GM18867 (cell line): ENCODE measurements around the gene TSNAX.
"Not testable (repeated sequence)": the region's sequence is repeated elsewhere in the genome, so short reads cannot be mapped to it uniquely, and the experiment has no call there.

Source experiments
- ATAC-seq: cut with Tn5 transposase; IDR thresholded peaks from one replicate; pipeline ENCODE4 v1.9.1; 2021; ENCODE audit warnings: mild to moderate bottlenecking, moderate library complexity; ENCODE audit not compliant: unreplicated experiment

The TSNAX gene, protein sequence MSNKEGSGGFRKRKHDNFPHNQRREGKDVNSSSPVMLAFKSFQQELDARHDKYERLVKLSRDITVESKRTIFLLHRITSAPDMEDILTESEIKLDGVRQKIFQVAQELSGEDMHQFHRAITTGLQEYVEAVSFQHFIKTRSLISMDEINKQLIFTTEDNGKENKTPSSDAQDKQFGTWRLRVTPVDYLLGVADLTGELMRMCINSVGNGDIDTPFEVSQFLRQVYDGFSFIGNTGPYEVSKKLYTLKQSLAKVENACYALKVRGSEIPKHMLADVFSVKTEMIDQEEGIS

DNA sequence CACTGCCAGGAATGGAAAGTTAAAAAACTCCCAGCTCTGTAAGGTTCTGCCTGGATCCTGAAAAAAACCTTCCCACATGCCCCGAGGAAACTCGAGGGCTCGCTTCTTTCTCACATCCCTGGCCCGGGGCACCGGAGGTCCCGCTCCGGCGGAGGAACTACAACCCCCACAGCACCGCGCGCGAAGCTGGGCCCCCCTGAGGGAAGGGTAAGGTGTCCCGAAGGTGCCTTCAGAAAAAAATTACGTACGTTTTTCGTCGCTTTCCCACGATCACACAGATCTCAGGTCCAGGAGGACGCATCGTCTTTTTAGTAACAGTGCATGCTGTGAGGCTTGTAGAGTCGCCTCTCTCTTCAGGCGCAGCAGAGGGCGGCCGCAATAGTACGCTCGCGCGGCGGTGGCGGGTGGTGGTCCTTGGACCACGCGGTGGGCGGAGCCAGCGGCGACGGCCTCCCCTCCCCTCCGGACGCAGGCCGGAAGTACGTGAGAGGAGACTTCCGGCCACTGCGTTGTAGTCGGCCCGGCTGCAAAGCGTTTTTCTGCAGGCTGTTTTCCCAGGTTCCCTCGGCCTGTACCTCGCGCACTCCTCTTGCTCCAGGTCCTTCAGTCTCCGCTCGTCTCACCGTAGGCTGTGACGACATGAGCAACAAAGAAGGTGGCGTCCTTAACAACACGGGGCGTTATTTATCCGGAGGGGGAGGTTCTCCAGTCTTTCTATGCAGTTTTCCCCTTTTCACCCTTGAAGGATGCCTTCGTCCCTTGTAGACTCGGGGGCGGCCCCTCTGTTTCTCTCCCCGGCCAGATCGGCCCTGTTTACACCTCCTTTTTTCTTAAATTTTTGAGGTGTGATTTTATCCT is at the start of gene TSNAX:
Gene TSNAX (plus strand): TSS at position 498 of the 858 bp plus-strand sequence. CDS start 142 bp downstream, at position 640.
- peak; percentile 95 for ATAC-seq

DNA sequence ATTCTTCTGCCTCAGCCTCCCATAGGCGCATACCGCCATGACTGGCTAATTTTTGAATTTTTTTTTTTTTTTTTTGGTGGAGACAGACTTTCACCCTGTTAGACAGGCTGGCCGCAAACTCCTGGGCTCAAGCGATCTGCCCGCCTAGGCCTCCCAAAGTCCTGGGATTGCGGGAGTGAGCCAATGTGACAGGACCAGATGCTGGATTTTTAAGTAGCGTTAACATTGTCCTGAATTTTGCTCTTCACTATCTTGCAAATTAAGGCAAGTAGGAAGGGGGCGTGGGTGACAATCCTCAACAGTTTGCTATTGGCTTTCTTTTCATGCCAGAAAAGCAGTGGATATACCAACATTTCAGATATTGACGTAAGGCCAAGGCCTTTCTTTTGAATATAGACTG is 49.7 kb upstream of the TSNAX start:
- ATAC-seq, result no peak

GRCh38 chr1:231480008-231480407 is 48.5 kb upstream of the TSNAX start:
- no peak for ATAC-seq

- no peak for ATAC-seq
Observed at GRCh38 chr1:231481289-231481688, 47.2 kb upstream of the TSNAX start.

DNA sequence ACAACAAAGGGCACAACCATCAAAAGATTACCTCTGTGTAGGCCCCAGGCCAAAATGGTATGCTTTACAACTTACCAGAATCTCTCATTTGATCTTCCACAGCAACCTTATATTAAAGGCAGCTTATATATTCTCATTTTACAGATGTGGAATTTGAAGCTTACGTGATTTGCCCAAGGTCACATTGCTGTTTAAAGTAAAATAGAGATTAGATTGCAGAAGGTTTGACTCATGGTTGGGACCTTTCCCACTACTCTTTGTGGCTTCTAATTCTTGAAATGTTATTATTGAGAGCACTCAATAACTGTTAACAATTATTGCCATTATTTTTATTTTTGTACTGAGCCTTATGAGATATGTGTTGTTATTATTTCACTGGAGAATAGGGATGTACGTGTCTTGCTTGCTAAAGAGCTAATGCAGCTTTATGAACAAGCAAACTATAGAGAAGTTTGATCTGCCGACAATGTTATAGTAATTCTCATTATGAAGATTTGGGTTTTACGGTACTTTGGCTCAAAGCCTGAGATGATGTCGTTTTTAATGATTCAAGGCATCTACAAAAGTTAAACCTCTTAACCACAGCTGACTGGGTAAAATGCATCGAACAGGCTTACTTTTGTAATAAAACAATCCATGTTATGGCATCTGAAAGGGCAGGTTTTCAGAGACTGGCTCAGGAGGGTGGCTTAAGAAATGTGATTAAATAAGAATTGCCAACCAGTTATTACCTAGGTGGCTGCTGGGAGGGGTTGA is 43.3 kb upstream of the TSNAX start:
- ATAC-seq, result no peak

- no peak for ATAC-seq
Observed at GRCh38 chr1:231487019-231487418, 41.5 kb upstream of the TSNAX start.

- no peak for ATAC-seq
Observed at GRCh38 chr1:231487910-231488309, 40.6 kb upstream of the TSNAX start.

- ATAC-seq, result no peak
Observed at GRCh38 chr1:231493421-231494185, 34.9 kb upstream of the TSNAX start.

DNA sequence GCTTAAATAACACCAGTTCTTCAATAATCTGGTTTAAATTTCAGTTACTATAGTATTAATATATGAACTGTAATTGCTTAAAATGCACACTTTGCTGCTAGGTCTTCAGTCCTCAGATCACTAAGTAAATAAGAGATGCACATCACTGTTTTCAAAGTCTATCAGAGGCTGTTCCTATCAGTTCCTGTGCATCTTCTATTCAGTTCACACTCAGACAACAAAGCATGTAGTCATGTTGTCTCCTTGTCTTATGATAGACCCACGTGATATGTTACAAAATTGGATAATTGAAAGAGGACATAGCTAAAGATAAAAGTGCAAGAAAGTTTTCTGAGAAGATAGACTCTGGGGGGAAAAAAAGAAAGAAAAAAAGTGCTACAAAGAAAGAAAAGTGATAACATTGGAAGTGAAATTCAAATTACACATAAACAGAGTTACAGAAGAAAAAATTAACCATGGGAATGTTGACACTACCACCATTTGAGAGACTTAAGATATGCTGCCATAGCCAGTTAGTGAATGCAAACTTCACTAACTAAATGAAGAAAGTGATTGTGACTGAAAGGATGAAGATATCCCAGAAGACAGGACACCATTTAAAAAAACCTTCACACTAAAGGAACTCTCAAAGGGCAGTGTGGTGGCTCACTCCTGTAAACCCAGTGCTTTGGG is 33.9 kb upstream of the TSNAX start:
- no peak for ATAC-seq

DNA sequence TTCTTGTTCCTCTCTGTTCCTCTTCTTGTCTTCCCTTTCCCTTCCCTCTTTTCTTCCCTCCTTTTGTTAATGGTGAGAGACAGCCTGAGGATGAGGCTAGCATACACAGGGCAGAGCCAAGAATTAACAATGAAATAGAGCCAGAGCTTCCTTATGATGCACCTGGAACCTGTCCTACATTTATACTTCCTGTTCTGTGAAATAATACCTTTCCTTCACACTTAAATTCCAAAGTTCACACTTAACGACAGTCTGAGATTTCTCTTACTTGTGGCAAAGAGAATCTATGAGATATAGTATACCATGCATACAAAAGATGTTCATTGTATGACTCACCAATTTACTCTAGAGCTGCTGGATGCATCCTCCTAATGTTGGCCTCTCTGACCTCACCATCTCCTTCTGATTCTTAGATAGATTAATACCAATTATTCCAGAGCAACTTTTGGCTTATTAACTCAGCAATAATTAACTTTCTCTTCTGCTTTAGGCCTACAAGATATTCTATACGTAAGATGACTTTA is 30.8 kb upstream of the TSNAX start:
- no peak for ATAC-seq

- no peak for ATAC-seq
Observed at GRCh38 chr1:231499148-231499763, 29.2 kb upstream of the TSNAX start.

GRCh38 chr1:231500666-231501065 is 27.8 kb upstream of the TSNAX start:
- no peak for ATAC-seq

- not testable (repeated sequence) for ATAC-seq
Observed at GRCh38 chr1:231503168-231503567, 25.3 kb upstream of the TSNAX start.

DNA sequence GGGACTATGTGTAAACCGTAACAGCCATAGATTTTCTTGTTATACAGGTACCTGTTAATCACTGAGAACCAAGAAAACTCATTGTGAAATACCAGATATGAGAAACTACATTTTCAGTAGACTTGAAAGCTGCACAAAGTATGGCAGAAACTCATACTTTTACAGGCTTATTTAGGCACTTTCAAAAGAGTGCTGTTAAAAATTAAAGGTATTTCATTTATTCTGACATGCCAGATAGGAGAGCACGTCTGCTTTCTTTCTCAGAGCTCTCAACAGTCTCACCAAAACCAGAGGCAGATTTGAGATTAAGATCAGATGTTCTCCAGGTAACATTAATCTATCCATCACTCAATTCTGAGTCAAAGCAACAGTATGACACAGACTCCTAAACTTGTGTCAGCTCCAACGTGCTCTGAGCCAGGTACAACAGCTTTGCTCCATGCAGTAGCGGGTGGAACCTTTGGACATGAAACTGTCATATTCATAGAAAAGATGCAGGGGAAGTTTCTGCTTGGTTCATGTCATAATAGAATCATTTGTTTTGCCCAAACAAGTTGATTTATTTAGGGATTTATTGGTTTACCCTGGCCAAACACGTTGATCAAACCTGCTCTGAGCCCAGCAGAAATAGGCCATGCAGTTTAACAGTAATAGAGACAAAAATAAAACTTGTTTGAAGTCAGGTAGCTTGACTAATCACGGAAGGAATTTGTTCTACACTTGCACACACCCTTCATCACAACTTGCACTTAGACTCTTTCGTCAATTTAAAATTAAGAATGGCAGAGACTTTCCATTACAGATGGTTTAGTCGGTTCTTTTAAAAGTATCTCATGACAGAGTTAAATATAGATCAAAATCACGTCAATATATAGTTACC is 20.8 kb upstream of the TSNAX start:
- peak; percentile 75 for ATAC-seq

- no peak for ATAC-seq
Observed at GRCh38 chr1:231508497-231508896, 20.0 kb upstream of the TSNAX start.

DNA sequence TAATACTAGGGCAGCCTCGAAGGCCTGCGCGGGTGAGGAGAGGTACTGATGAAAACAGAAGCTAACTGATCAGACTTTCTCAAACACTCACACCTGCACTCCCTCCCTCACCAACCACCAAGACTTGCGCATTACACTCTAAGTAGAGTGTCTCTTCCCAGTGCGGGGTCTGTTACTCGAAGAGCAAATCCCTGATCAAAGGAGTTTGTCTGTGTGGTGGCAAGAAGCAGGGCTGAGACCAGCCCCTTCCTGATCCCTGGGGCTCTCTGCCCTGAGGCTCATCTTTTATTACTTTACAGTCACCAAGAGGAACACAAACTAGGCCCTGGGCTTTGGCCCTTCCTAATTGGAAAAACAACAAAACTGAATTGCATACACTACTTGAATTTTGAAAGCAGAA is 19.5 kb upstream of the TSNAX start:
- no peak for ATAC-seq

DNA sequence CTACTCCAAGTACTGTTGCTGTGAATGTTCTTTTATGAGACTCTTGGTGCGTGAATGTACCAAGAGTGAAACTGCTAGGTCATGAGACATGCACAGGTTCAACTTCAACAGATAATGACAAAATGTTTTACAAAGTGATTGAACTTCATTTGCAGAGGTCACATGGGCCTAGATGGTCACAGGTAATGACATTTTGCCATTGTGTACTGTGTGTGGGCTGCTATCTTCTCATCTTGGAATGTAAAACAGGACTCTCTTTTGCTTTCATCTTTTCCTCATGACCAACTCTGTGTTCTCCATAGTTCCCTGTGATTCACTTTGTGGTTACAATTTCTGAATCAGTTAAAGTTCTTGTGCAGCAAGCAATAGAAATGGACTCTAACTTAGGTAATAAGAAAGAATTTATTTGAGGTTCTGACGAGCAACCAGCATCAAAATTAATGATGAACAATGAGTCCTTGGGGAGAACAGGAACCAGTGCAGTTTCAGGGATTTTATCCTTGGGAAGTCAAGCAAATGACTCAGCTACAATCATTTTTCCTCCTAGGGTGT is 16.2 kb upstream of the TSNAX start:
- ATAC-seq, result no peak

GRCh38 chr1:231515748-231516147 is 12.7 kb upstream of the TSNAX start:
- no peak for ATAC-seq
